Activated naive CD8-positive, alpha-beta T cell treated with anti-CD3 and anti-CD28 coated beads, Interleukin-2, amount 10 ng/mL, durations not matched to agents 7 days and 5 days (primary cell): ENCODE measurements around the gene CYP2E1. TPM values are rescaled to one million over a fixed set of nuclear protein-coding genes. Genes with fewer than 3 reads are reported as not detected.
"Not testable (repeated sequence)": the region's sequence is repeated elsewhere in the genome, so short reads cannot be mapped to it uniquely, and the experiment has no call there.

Experiments
- ATAC-seq: fragments of 150-1000 bp; cut with Tn5 transposase; one replicate; pipeline ENCODE4 v1.10.0; 2021; ENCODE audit warnings: low read depth, moderate library complexity
- POLR2A ChIA-PET: fragments of 350-600 bp; sonication (Branson Sonifier 250); formaldehyde crosslinking; loops from one replicate; lab custom pipeline; 2021; ENCODE audit warnings: antibody characterized with exemption; lab: Charles Lee
- DNase-seq: peaks from one replicate; pipeline ENCODE4 v3.0.0; 2021
- H3K27ac Mint-ChIP-seq: one replicate; pipeline ENCODE4 v1.8.0; 2022; ENCODE audit warnings: mild to moderate bottlenecking, mixed read lengths
- H3K27me3 Mint-ChIP-seq: one replicate; pipeline ENCODE4 v1.8.0; 2022; ENCODE audit warnings: mild to moderate bottlenecking, moderate library complexity, mixed read lengths
- H3K36me3 Mint-ChIP-seq: one replicate; pipeline ENCODE4 v1.8.0; 2021; ENCODE audit warnings: mild to moderate bottlenecking, mixed read lengths
- H3K4me1 Mint-ChIP-seq: one replicate; pipeline ENCODE4 v1.8.0; 2021; ENCODE audit warnings: mixed read lengths
- H3K4me3 Mint-ChIP-seq: one replicate; pipeline ENCODE4 v1.8.0; 2022; ENCODE audit warnings: mild to moderate bottlenecking, moderate library complexity, mixed read lengths
- H3K9me3 Mint-ChIP-seq: one replicate; pipeline ENCODE4 v1.8.0; 2021; ENCODE audit warnings: mixed read lengths
- total RNA-seq, 2 experiments: library from RNA; stranded (reverse); gene quantifications; one replicate each; pipeline ENCODE4 v1.2.3, GENCODE V29; 2021

The CYP2E1 gene
- total RNA-seq, 2 experiments from 2014 or later: 0.65 to 0.80 TPM

- no peak overlapping the region for H3K4me3 Mint-ChIP-seq
Observed at GRCh38 chr10:133511907-133512528, 15.1 kb upstream of the CYP2E1 start.

GRCh38 chr10:133515471-133515870 lies 11.7 kb upstream of the CYP2E1 start:
- no peak for DNase-seq
- Mint-ChIP-seq H3K36me3 (no peaks in the 10 kb centered on the region), H3K27ac (no peak overlapping the region), H3K9me3 (no peaks in the 10 kb centered on the region), H3K27me3 (peaks cover 45% of the 10 kb centered on the region), H3K4me1 (peaks cover 9% of the 10 kb centered on the region), H3K4me3 (no peak overlapping the region)
- no peak for ATAC-seq
- POLR2A ChIA-PET: no interaction called here

More at GRCh38 chr10:133511907-133512528, 15.1 kb upstream of the CYP2E1 start:
- Mint-ChIP-seq H3K27ac (no peak overlapping the region), H3K36me3 (no peaks in the 10 kb centered on the region), H3K9me3 (peaks cover 3% of the 10 kb centered on the region), H3K4me1 (no peaks in the 10 kb centered on the region), H3K27me3 (peaks cover 49% of the 10 kb centered on the region)
- POLR2A ChIA-PET: no interaction called here
- DNase-seq (no peak), ATAC-seq (no peak)

- no peaks in the 10 kb centered on the region for H3K36me3 Mint-ChIP-seq
- no peak overlapping the region for H3K27ac Mint-ChIP-seq
- POLR2A ChIA-PET: no interaction called here
- H3K27me3 Mint-ChIP-seq: peaks cover 44% of the 10 kb centered on the region
- ATAC-seq (no peak), DNase-seq (no peak)
- peaks cover 10% of the 10 kb centered on the region for H3K4me1 Mint-ChIP-seq
- H3K4me3 Mint-ChIP-seq: no peak overlapping the region
- no peaks in the 10 kb centered on the region for H3K9me3 Mint-ChIP-seq
Observed at GRCh38 chr10:133516057-133516456, 11.1 kb upstream of the CYP2E1 start.

GRCh38 chr10:133518517-133518916 lies 8.6 kb upstream of the CYP2E1 start:
- POLR2A ChIA-PET, H3K36me3 Mint-ChIP-seq, DNase-seq, H3K4me3 Mint-ChIP-seq, H3K27ac Mint-ChIP-seq, H3K9me3 Mint-ChIP-seq, ATAC-seq: not testable (repeated sequence)
- peaks cover 10% of the 10 kb centered on the region for H3K4me1 Mint-ChIP-seq
- peaks cover 44% of the 10 kb centered on the region for H3K27me3 Mint-ChIP-seq

GRCh38 chr10:133520193-133520738 lies 6.9 kb upstream of the CYP2E1 start:
- peaks cover 10% of the 10 kb centered on the region for H3K4me1 Mint-ChIP-seq
- H3K27me3 Mint-ChIP-seq: peaks cover 43% of the 10 kb centered on the region
- ATAC-seq (peak; percentile 99), DNase-seq (peak; percentile 96)
- no peaks in the 10 kb centered on the region for H3K36me3 Mint-ChIP-seq
- peaks cover 6% of the 10 kb centered on the region for H3K9me3 Mint-ChIP-seq
- no peak overlapping the region for H3K27ac Mint-ChIP-seq
- POLR2A ChIA-PET: interaction anchor here (0.5 to 1.0 kb wide), 2 partner anchors 30 to 81 kb away, joined by 3 read pairs; no protein-coding TSS in a partner anchor
- peak overlapping the region; percentile 37 for H3K4me3 Mint-ChIP-seq

- H3K4me1 Mint-ChIP-seq: peaks cover 13% of the 10 kb centered on the region
Observed at GRCh38 chr10:133523631-133524203, 3.4 kb upstream of the CYP2E1 start.

GRCh38 chr10:133525444-133525843 lies 1.7 kb upstream of the CYP2E1 start:
- peaks cover 6% of the 10 kb centered on the region for H3K9me3 Mint-ChIP-seq
- H3K36me3 Mint-ChIP-seq: no peaks in the 10 kb centered on the region
- ATAC-seq (no peak), DNase-seq (no peak)
- peaks cover 18% of the 10 kb centered on the region for H3K4me1 Mint-ChIP-seq
- H3K27me3 Mint-ChIP-seq: peaks cover 70% of the 10 kb centered on the region
- POLR2A ChIA-PET: no interaction called here
- H3K27ac Mint-ChIP-seq: no peak overlapping the region
- no peak overlapping the region for H3K4me3 Mint-ChIP-seq

More at GRCh38 chr10:133523631-133524203, 3.4 kb upstream of the CYP2E1 start:
- ATAC-seq (no peak), DNase-seq (no peak)
- no peaks in the 10 kb centered on the region for H3K36me3 Mint-ChIP-seq
- POLR2A ChIA-PET: no interaction called here
- no peak overlapping the region for H3K4me3 Mint-ChIP-seq
- H3K27ac Mint-ChIP-seq: no peak overlapping the region
- H3K27me3 Mint-ChIP-seq: peaks cover 54% of the 10 kb centered on the region
- H3K9me3 Mint-ChIP-seq: peaks cover 6% of the 10 kb centered on the region

GRCh38 chr10:133527771-133528271 lies 658 bp downstream of the CYP2E1 start:
- no peak for DNase-seq

GRCh38 chr10:133528296-133528844 lies 1.2 kb downstream of the CYP2E1 start:
- Mint-ChIP-seq H3K9me3 (no peaks in the 10 kb centered on the region), H3K36me3 (no peaks in the 10 kb centered on the region), H3K27ac (no peak overlapping the region), H3K27me3 (peaks cover 58% of the 10 kb centered on the region), H3K4me1 (peaks cover 21% of the 10 kb centered on the region), H3K4me3 (peak overlapping the region; percentile 42)
- DNase-seq (no peak), ATAC-seq (no peak)
- POLR2A ChIA-PET: no interaction called here

More at GRCh38 chr10:133527771-133528271, 658 bp downstream of the CYP2E1 start:
- no peak for ATAC-seq
- Mint-ChIP-seq H3K4me1 (peaks cover 21% of the 10 kb centered on the region), H3K27me3 (peaks cover 63% of the 10 kb centered on the region), H3K4me3 (no peak overlapping the region), H3K27ac (no peak overlapping the region), H3K9me3 (peaks cover 3% of the 10 kb centered on the region), H3K36me3 (no peaks in the 10 kb centered on the region)
- POLR2A ChIA-PET: no interaction called here

GRCh38 chr10:133528845-133529575 lies 1.8 kb downstream of the CYP2E1 start:
- DNase-seq: no peak

GRCh38 chr10:133529576-133529946 lies 2.4 kb downstream of the CYP2E1 start:
- ATAC-seq (no peak), DNase-seq (no peak)
- POLR2A ChIA-PET: no interaction called here
- H3K9me3 Mint-ChIP-seq: no peaks in the 10 kb centered on the region
- H3K36me3 Mint-ChIP-seq: no peaks in the 10 kb centered on the region
- no peak overlapping the region for H3K27ac Mint-ChIP-seq
- H3K4me1 Mint-ChIP-seq: peaks cover 21% of the 10 kb centered on the region
- H3K4me3 Mint-ChIP-seq: peak overlapping the region; percentile 75
- H3K27me3 Mint-ChIP-seq: peaks cover 56% of the 10 kb centered on the region

More at GRCh38 chr10:133528845-133529575, 1.8 kb downstream of the CYP2E1 start:
- no peaks in the 10 kb centered on the region for H3K9me3 Mint-ChIP-seq
- H3K36me3 Mint-ChIP-seq: no peaks in the 10 kb centered on the region
- H3K4me3 Mint-ChIP-seq: peak overlapping the region; percentile 56
- peak overlapping the region; percentile 50 for H3K27ac Mint-ChIP-seq
- POLR2A ChIA-PET: no interaction called here
- ATAC-seq: peak; percentile 52
- H3K27me3 Mint-ChIP-seq: peaks cover 57% of the 10 kb centered on the region
- peaks cover 21% of the 10 kb centered on the region for H3K4me1 Mint-ChIP-seq

GRCh38 chr10:133530506-133530905 lies 3.3 kb downstream of the CYP2E1 start:
- H3K4me1 Mint-ChIP-seq: peaks cover 21% of the 10 kb centered on the region
- peaks cover 52% of the 10 kb centered on the region for H3K27me3 Mint-ChIP-seq
- no peak overlapping the region for H3K27ac Mint-ChIP-seq
- H3K9me3 Mint-ChIP-seq: no peaks in the 10 kb centered on the region
- peak overlapping the region; percentile 36 for H3K4me3 Mint-ChIP-seq
- no peak for ATAC-seq
- H3K36me3 Mint-ChIP-seq: no peaks in the 10 kb centered on the region
- POLR2A ChIA-PET: no interaction called here
- DNase-seq: no peak

- Mint-ChIP-seq H3K4me3 (no peak overlapping the region), H3K27me3 (peaks cover 32% of the 10 kb centered on the region), H3K27ac (no peak overlapping the region), H3K9me3 (peaks cover 3% of the 10 kb centered on the region), H3K36me3 (no peaks in the 10 kb centered on the region), H3K4me1 (peaks cover 21% of the 10 kb centered on the region)
- POLR2A ChIA-PET: no interaction called here
- ATAC-seq: no peak
- DNase-seq: no peak
Observed at GRCh38 chr10:133532871-133533270, 5.7 kb downstream of the CYP2E1 start.
